Fibroblast of lung (primary cell): Measurements from ENCODE around the gene CXCL13.

Experiments
- EZH2 ChIP-seq: IDR thresholded peaks from 2 replicates; pipeline ENCODE4 v1.5.1; 2012; ENCODE audit warnings: low read length, control low read depth, mild to moderate bottlenecking; ENCODE audit errors: missing control alignments
- TF ChIP-seq, protein P1 (sequence below), 2 donors: IDR thresholded peaks in 1 of 2; conservative IDR thresholded peaks in 1 of 2; 1 replicate in 1 of 2; 2 replicates in 1 of 2; pipeline ENCODE4 v1.5.1; 2011 to 2012; ENCODE audit warnings: low read length in 2 of 2, control low read depth in 1 of 2, inconsistent platforms in 1 of 2, low read depth in 1 of 2, mild to moderate bottlenecking in 1 of 2

DNA sequence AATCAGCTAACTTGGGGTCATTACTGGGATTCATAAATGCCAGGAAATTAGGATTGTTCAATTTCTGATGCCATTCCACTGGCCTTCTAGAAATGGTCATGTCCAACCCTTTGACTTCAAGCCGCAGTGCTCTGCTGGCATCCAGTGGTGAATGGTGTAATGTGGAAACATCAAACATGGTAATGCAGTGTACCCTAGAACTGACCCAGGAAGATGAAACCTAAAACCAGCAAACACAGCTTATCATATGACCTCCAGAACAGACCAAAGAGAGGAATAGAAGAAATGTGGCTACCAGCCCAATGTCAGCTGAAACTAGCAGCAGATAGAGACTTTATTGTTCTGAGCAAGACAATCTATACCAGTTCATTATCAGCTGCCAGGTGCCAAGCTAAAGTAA is 13.8 kb downstream of the CXCL13 start:
- TF ChIP-seq, protein P1, sequence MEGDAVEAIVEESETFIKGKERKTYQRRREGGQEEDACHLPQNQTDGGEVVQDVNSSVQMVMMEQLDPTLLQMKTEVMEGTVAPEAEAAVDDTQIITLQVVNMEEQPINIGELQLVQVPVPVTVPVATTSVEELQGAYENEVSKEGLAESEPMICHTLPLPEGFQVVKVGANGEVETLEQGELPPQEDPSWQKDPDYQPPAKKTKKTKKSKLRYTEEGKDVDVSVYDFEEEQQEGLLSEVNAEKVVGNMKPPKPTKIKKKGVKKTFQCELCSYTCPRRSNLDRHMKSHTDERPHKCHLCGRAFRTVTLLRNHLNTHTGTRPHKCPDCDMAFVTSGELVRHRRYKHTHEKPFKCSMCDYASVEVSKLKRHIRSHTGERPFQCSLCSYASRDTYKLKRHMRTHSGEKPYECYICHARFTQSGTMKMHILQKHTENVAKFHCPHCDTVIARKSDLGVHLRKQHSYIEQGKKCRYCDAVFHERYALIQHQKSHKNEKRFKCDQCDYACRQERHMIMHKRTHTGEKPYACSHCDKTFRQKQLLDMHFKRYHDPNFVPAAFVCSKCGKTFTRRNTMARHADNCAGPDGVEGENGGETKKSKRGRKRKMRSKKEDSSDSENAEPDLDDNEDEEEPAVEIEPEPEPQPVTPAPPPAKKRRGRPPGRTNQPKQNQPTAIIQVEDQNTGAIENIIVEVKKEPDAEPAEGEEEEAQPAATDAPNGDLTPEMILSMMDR (conservative IDR thresholded peaks at IDR 0.05 in 1 of 2, IDR thresholded peaks at IDR 0.05 in 1 of 2; ENCODE audit: low read depth in 1 of 2, low read length in 2 of 2), result no peak
- no peak for TF ChIP-seq EZH2
